Measurements from ENCODE around the gene JAZF1.

- no peak for TF ChIP-seq CTCF (IDR thresholded peaks at IDR 0.05; ENCODE audit: low read length)
- no peak for TF ChIP-seq EZH2 (IDR thresholded peaks at IDR 0.05; ENCODE audit: borderline replicate concordance, low read length)
These were observed 162.1 kb downstream of the JAZF1 start for GRCh38 chr7:28018446-28018845.

Measured in OCI-LY1 (cell line).